Nephron progenitor cell (in vitro differentiated cells): ENCODE measurements around the gene DRC7.

ENCODE experiments used
- DNase-seq: peaks from one replicate; pipeline ENCODE4 v3.0.0; 2021
- H3K27ac Mint-ChIP-seq: 2 replicates; pipeline ENCODE4 v1.8.0; 2021; ENCODE audit warnings: mild to moderate bottlenecking, moderate library complexity, mixed read lengths
- H3K27me3 Mint-ChIP-seq: 2 replicates; pipeline ENCODE4 v1.8.0; 2021; ENCODE audit warnings: mild to moderate bottlenecking, low read depth, mixed read lengths; ENCODE audit not compliant: poor library complexity
- H3K36me3 Mint-ChIP-seq: 2 replicates; pipeline ENCODE4 v1.8.0; 2021; ENCODE audit warnings: low read depth, mixed read lengths
- H3K4me1 Mint-ChIP-seq: 2 replicates; pipeline ENCODE4 v1.8.0; 2021; ENCODE audit warnings: mixed read lengths
- H3K4me3 Mint-ChIP-seq: 2 replicates; pipeline ENCODE4 v1.8.0; 2021; ENCODE audit warnings: mild to moderate bottlenecking, moderate library complexity, mixed read lengths
- H3K9me3 Mint-ChIP-seq: 2 replicates; pipeline ENCODE4 v1.8.0; 2021; ENCODE audit warnings: mild to moderate bottlenecking, moderate library complexity, mixed read lengths
- CTCF ChIP-seq: fragments of 200-600 bp; sonication (generic); IDR thresholded peaks from 2 replicates; pipeline ENCODE4 v1.5.0; 2021; ENCODE audit warnings: antibody characterized with exemption

Gene DRC7

GRCh38 chr16:57687363-57687929 lies 7.2 kb upstream of the DRC7 start:
- no peaks in the 10 kb centered on the region for H3K27me3 Mint-ChIP-seq
- H3K4me3 Mint-ChIP-seq, result no peak overlapping the region
- peaks cover 48% of the 10 kb centered on the region for H3K4me1 Mint-ChIP-seq
- no peak for TF ChIP-seq CTCF
- no peaks in the 10 kb centered on the region for H3K36me3 Mint-ChIP-seq
- no peak overlapping the region for H3K27ac Mint-ChIP-seq
- DNase-seq, result no peak
- H3K9me3 Mint-ChIP-seq, result no peaks in the 10 kb centered on the region

GRCh38 chr16:57688487-57688986 lies 6.1 kb upstream of the DRC7 start:
- H3K4me1 Mint-ChIP-seq, result peaks cover 48% of the 10 kb centered on the region
- DNase-seq, result no peak

GRCh38 chr16:57688987-57689761 lies 5.4 kb upstream of the DRC7 start:
- no peaks in the 10 kb centered on the region for H3K9me3 Mint-ChIP-seq
- no peaks in the 10 kb centered on the region for H3K27me3 Mint-ChIP-seq
- no peak overlapping the region for H3K4me3 Mint-ChIP-seq
- H3K36me3 Mint-ChIP-seq, result no peaks in the 10 kb centered on the region
- peak overlapping the region; percentile 25 for H3K27ac Mint-ChIP-seq
- no peak for TF ChIP-seq CTCF
- peaks cover 52% of the 10 kb centered on the region for H3K4me1 Mint-ChIP-seq
- DNase-seq, result no peak

More at GRCh38 chr16:57688487-57688986, 6.1 kb upstream of the DRC7 start:
- TF ChIP-seq CTCF, result no peak
- H3K9me3 Mint-ChIP-seq, result no peaks in the 10 kb centered on the region
- no peak overlapping the region for H3K4me3 Mint-ChIP-seq
- H3K27ac Mint-ChIP-seq, result no peak overlapping the region
- H3K27me3 Mint-ChIP-seq, result no peaks in the 10 kb centered on the region
- no peaks in the 10 kb centered on the region for H3K36me3 Mint-ChIP-seq

GRCh38 chr16:57689762-57690558 lies 4.6 kb upstream of the DRC7 start:
- no peaks in the 10 kb centered on the region for H3K9me3 Mint-ChIP-seq
- no peak overlapping the region for H3K27ac Mint-ChIP-seq
- H3K27me3 Mint-ChIP-seq, result no peaks in the 10 kb centered on the region
- TF ChIP-seq CTCF, result no peak
- peaks cover 59% of the 10 kb centered on the region for H3K4me1 Mint-ChIP-seq
- no peak overlapping the region for H3K4me3 Mint-ChIP-seq
- no peaks in the 10 kb centered on the region for H3K36me3 Mint-ChIP-seq
- DNase-seq, result no peak

- H3K4me1 Mint-ChIP-seq, result peaks cover 62% of the 10 kb centered on the region
- TF ChIP-seq CTCF, result no peak
- peaks cover 3% of the 10 kb centered on the region for H3K27me3 Mint-ChIP-seq
- DNase-seq, result no peak
- no peaks in the 10 kb centered on the region for H3K9me3 Mint-ChIP-seq
- H3K4me3 Mint-ChIP-seq, result no peak overlapping the region
- H3K27ac Mint-ChIP-seq, result no peak overlapping the region
- H3K36me3 Mint-ChIP-seq, result no peaks in the 10 kb centered on the region
These were observed 3.7 kb upstream of the DRC7 start for GRCh38 chr16:57690782-57691471.
